ENCODE measurements around the gene PRUNE2. TPM values are rescaled to one million over a fixed set of nuclear protein-coding genes. Genes with fewer than 3 reads are reported as not detected.

Gene PRUNE2
- total RNA-seq, 1 donor from 2014 or later, result under 0.01 TPM

DNA sequence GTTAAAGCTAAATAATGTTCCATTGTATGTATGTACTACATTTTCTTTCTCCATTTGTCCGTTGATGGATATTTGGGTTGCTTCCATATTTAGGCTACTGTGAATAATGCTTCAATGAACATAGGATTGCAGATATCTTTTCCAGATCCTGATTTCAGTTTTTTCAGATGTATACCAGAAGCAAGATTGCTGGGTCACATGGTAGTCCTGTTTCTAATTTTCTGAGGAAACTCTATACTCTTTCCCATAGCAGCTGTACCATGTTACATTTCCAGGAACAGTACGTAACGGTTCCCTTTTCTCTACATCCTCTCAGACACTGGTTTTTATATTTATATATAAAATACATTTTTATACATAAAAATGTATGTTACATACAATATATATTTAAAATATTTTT is 325.1 kb downstream of the PRUNE2 start:
- no peak for DNase-seq (ENCODE audit: low read depth)
- H3K36me3 ChIP-seq (ENCODE audit: control insufficient read depth, insufficient read depth, low read length), result no peaks in the 10 kb centered on the region
- no peak overlapping the region for H3K4me3 ChIP-seq (ENCODE audit: low read depth, low read length)
- no peak for FAIRE-seq
- no peaks in the 10 kb centered on the region for H3K27me3 ChIP-seq (ENCODE audit: control insufficient read depth, insufficient read depth, low read length)
- TF ChIP-seq, protein P1, sequence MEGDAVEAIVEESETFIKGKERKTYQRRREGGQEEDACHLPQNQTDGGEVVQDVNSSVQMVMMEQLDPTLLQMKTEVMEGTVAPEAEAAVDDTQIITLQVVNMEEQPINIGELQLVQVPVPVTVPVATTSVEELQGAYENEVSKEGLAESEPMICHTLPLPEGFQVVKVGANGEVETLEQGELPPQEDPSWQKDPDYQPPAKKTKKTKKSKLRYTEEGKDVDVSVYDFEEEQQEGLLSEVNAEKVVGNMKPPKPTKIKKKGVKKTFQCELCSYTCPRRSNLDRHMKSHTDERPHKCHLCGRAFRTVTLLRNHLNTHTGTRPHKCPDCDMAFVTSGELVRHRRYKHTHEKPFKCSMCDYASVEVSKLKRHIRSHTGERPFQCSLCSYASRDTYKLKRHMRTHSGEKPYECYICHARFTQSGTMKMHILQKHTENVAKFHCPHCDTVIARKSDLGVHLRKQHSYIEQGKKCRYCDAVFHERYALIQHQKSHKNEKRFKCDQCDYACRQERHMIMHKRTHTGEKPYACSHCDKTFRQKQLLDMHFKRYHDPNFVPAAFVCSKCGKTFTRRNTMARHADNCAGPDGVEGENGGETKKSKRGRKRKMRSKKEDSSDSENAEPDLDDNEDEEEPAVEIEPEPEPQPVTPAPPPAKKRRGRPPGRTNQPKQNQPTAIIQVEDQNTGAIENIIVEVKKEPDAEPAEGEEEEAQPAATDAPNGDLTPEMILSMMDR (IDR thresholded peaks at IDR 0.05; ENCODE audit: insufficient read depth, low read length, severe bottlenecking), result no peak

DNA sequence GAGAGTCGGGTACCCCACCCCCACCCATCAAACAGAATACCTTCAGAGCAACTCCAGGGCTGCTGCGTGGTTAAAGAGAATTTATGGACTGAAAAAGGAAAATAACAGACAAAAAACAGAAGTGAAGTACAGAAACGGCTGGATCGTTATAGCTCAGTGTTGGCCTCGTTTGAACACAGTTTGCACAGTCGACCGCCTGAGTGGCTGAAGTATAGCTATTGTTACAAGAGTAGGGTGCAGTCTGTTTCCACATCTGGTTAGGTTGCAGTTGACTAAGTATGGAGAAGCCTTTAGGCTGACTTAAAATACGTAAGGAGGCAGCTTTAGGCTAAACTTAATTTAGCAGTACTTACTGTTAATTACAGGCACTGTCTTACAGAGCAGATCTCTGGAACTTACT is 325.7 kb downstream of the PRUNE2 start:
- DNase-seq (ENCODE audit: low read depth) (no peak), FAIRE-seq (peak; percentile 58)
- H3K36me3 ChIP-seq (ENCODE audit: control insufficient read depth, insufficient read depth, low read length), result no peaks in the 10 kb centered on the region
- no peaks in the 10 kb centered on the region for H3K27me3 ChIP-seq (ENCODE audit: control insufficient read depth, insufficient read depth, low read length)
- H3K4me3 ChIP-seq (ENCODE audit: low read depth, low read length), result no peak overlapping the region
- TF ChIP-seq, protein P1 (IDR thresholded peaks at IDR 0.05; ENCODE audit: insufficient read depth, low read length, severe bottlenecking), result no peak

DNA sequence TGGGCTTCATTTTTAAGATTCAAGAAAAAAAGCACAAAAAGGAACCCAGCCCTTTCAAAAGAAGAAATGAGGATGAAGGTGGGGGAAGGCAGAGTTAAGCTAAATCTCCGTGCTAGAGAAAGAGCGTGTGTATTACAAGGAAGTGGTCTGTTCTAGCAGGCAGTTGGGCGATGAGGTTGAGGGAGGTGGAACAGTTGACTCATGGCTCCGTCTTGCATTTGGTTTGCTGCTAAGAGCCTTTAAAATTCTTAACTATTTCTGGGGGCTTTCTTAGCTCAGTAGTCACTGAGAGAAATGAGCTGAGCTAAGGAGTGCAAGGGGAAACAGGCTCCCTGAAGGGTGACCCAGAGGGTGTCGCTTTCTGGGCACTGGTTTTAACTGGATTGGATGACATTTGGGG is 329.6 kb downstream of the PRUNE2 start:
- peak; percentile 48 for DNase-seq (ENCODE audit: low read depth)
- H3K4me3 ChIP-seq (ENCODE audit: low read depth, low read length), result no peak overlapping the region
- H3K36me3 ChIP-seq (ENCODE audit: control insufficient read depth, insufficient read depth, low read length), result no peaks in the 10 kb centered on the region
- no peak for FAIRE-seq
- H3K27me3 ChIP-seq (ENCODE audit: control insufficient read depth, insufficient read depth, low read length), result no peaks in the 10 kb centered on the region
- TF ChIP-seq, protein P1 (IDR thresholded peaks at IDR 0.05; ENCODE audit: insufficient read depth, low read length, severe bottlenecking), result no peak

DNA sequence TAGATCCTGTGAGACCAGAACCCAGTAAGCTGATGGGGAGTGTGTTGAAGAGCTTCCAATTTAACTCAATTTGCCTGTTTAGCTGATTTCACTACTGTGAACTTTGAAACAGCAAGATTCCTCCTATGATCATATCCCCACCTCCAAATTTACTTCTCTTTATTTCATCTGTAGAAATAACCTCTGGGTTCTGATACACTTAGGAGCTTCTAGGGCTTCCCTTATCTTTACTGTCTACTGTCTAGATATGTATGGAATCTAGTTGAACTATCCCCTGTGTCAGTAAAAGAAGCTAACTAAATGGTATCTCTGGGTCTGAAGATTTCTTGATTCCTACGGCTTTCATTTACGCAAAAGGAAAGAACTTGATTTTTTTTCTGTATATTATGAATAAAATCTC is 330.2 kb downstream of the PRUNE2 start:
- no peak for DNase-seq (ENCODE audit: low read depth)
- no peak for FAIRE-seq
- H3K4me3 ChIP-seq (ENCODE audit: low read depth, low read length), result no peak overlapping the region
- H3K27me3 ChIP-seq (ENCODE audit: control insufficient read depth, insufficient read depth, low read length), result no peaks in the 10 kb centered on the region
- no peaks in the 10 kb centered on the region for H3K36me3 ChIP-seq (ENCODE audit: control insufficient read depth, insufficient read depth, low read length)
- TF ChIP-seq, protein P1 (IDR thresholded peaks at IDR 0.05; ENCODE audit: insufficient read depth, low read length, severe bottlenecking), result no peak

DNA sequence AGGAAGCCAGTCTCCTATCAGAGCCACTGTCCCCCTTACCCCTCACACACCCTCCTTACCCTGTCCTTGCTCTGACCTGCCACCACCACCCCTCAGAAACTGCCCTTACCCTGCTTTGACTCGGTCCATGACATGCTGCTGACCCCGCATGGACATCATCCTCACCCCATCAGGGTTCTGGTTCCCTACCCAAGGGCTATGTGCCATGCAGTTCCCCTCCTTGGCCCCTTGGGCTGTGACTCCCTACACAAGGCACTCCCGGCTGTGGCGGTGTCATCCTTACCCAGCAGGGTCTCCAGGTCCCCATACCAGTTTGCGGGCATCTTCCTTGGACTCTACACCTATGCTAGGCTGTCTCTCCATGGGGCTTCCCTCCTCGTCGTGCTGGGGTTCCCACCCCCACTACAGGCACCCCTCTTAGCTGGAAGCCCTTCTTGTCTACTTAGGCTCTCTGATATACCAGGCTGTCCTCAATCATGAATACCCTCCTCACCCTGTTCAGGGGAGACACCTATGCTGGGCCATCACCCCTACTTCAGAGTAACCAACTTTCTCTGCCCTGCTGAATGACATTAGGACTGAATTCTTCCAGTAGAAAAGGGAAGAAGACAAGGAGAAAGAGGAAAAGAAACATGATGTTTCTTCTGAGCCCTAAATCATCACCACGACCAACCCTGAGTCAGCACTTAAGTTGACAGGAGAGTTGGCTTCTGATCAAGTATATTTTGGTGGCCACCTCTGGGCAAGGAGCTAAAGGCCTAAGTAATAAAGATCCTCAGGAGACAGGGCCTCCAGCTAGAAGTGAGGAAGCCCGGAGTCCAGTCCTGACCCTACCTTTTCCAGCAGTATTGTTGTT is 331.8 kb downstream of the PRUNE2 start:
- no peak for DNase-seq (ENCODE audit: low read depth)
- FAIRE-seq, result no peak
- Histone ChIP-seq H3K36me3 (ENCODE audit: control insufficient read depth, insufficient read depth, low read length) (no peaks in the 10 kb centered on the region), H3K27me3 (ENCODE audit: control insufficient read depth, insufficient read depth, low read length) (no peaks in the 10 kb centered on the region), H3K4me3 (ENCODE audit: low read depth, low read length) (no peak overlapping the region)
- TF ChIP-seq, protein P1 (IDR thresholded peaks at IDR 0.05; ENCODE audit: insufficient read depth, low read length, severe bottlenecking), result no peak

Measured in bronchial epithelial cell (primary cell).